ENCODE measurements around the gene IRGC. TPM values are rescaled to one million over a fixed set of nuclear protein-coding genes. Genes with fewer than 3 reads are reported as not detected.

IRGC gene
- polyA plus RNA-seq, 1 donor from 2014 or later, result 0.51 TPM

DNA sequence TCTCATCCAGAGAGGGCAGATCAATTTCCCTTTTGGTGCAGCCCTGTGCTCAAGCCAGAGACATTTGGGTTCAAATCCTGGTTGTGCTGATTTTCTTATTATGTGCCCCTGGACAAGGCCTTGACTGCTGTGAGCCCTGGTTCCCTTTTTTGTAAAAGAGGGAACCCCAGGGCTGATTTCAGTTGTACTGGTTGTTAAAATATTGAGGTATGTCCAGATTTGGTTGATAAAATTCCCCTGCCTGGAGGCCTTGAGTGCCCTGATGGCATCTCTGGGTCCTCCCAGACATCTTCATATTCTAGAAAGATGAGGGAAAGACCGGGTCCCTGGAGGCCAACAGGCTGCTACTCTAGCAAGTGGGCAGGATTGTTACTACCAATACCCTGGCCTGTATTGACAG is 31.6 kb upstream of the IRGC start:
- Histone ChIP-seq H3K27me3 (ENCODE audit: insufficient read depth, low read depth, low read length) (no peaks in the 10 kb centered on the region), H3K36me3 (ENCODE audit: insufficient read depth, low read length) (no peaks in the 10 kb centered on the region), H3K9me3 (ENCODE audit: low read length) (no peaks in the 10 kb centered on the region), H3K4me2 (ENCODE audit: low read length) (no peak overlapping the region), H3K9me2 (ENCODE audit: insufficient read depth, low read length) (no peaks in the 10 kb centered on the region), H3K4me3 (ENCODE audit: low read length) (no peak overlapping the region), H3K79me2 (replicated peaks; ENCODE audit: insufficient read depth, low read length) (no peaks in the 10 kb centered on the region), H4K20me1 (ENCODE audit: insufficient read depth) (no peaks in the 10 kb centered on the region), H2AFZ (ENCODE audit: low read depth, low read length) (no peak overlapping the region), H3F3A (ENCODE audit: insufficient read depth, low read length, poor library complexity, severe bottlenecking) (no peaks in the 10 kb centered on the region), H3K27ac (ENCODE audit: low read length) (no peak overlapping the region), H3K9ac (ENCODE audit: low read length) (no peak overlapping the region)
- no peak for TF ChIP-seq SMC3 (conservative IDR thresholded peaks at IDR 0.05; ENCODE audit: poor library complexity)
- TF ChIP-seq, protein P1, sequence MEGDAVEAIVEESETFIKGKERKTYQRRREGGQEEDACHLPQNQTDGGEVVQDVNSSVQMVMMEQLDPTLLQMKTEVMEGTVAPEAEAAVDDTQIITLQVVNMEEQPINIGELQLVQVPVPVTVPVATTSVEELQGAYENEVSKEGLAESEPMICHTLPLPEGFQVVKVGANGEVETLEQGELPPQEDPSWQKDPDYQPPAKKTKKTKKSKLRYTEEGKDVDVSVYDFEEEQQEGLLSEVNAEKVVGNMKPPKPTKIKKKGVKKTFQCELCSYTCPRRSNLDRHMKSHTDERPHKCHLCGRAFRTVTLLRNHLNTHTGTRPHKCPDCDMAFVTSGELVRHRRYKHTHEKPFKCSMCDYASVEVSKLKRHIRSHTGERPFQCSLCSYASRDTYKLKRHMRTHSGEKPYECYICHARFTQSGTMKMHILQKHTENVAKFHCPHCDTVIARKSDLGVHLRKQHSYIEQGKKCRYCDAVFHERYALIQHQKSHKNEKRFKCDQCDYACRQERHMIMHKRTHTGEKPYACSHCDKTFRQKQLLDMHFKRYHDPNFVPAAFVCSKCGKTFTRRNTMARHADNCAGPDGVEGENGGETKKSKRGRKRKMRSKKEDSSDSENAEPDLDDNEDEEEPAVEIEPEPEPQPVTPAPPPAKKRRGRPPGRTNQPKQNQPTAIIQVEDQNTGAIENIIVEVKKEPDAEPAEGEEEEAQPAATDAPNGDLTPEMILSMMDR (IDR thresholded peaks at IDR 0.05; ENCODE audit: poor library complexity, severe bottlenecking), result no peak
- TF ChIP-seq EP300 (conservative IDR thresholded peaks at IDR 0.05; ENCODE audit: poor library complexity, severe bottlenecking), result no peak
- TF ChIP-seq, protein P2, sequence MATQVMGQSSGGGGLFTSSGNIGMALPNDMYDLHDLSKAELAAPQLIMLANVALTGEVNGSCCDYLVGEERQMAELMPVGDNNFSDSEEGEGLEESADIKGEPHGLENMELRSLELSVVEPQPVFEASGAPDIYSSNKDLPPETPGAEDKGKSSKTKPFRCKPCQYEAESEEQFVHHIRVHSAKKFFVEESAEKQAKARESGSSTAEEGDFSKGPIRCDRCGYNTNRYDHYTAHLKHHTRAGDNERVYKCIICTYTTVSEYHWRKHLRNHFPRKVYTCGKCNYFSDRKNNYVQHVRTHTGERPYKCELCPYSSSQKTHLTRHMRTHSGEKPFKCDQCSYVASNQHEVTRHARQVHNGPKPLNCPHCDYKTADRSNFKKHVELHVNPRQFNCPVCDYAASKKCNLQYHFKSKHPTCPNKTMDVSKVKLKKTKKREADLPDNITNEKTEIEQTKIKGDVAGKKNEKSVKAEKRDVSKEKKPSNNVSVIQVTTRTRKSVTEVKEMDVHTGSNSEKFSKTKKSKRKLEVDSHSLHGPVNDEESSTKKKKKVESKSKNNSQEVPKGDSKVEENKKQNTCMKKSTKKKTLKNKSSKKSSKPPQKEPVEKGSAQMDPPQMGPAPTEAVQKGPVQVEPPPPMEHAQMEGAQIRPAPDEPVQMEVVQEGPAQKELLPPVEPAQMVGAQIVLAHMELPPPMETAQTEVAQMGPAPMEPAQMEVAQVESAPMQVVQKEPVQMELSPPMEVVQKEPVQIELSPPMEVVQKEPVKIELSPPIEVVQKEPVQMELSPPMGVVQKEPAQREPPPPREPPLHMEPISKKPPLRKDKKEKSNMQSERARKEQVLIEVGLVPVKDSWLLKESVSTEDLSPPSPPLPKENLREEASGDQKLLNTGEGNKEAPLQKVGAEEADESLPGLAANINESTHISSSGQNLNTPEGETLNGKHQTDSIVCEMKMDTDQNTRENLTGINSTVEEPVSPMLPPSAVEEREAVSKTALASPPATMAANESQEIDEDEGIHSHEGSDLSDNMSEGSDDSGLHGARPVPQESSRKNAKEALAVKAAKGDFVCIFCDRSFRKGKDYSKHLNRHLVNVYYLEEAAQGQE (IDR thresholded peaks at IDR 0.05; ENCODE audit: borderline replicate concordance), result no peak
- no peak for TF ChIP-seq POLR2AphosphoS5 (IDR thresholded peaks at IDR 0.05)
- TF ChIP-seq RAD21 (conservative IDR thresholded peaks at IDR 0.05), result no peak
- no peak for TF ChIP-seq EZH2 (IDR thresholded peaks at IDR 0.05; ENCODE audit: borderline replicate concordance, insufficient read depth, low read length, poor library complexity, severe bottlenecking)
- TF ChIP-seq TAF1 (IDR thresholded peaks at IDR 0.05; ENCODE audit: low read depth), result no peak
- no peak for TF ChIP-seq MXI1 (conservative IDR thresholded peaks at IDR 0.05; ENCODE audit: poor library complexity, severe bottlenecking)

DNA sequence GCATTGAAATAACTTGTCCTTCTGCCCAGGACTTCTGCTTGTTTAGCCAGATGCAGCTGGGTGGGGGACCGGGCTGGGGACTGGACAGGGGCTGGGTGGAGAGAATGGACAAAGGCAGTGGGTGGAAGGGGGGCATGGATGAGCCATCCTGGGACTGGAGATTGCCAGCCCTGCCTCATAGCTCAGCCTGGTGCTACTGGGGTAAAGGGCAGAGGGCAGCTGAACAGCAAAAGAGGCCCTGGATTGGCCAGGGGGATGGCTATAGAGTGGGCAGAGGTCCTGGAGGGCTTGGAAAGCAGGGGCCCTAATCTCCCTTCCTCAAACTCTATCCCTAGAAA is 28.2 kb upstream of the IRGC start:
- TF ChIP-seq RAD21 (conservative IDR thresholded peaks at IDR 0.05), result no peak
- TF ChIP-seq EZH2 (IDR thresholded peaks at IDR 0.05; ENCODE audit: borderline replicate concordance, insufficient read depth, low read length, poor library complexity, severe bottlenecking), result no peak
- TF ChIP-seq MXI1 (conservative IDR thresholded peaks at IDR 0.05; ENCODE audit: poor library complexity, severe bottlenecking), result no peak
- TF ChIP-seq, protein P1 (IDR thresholded peaks at IDR 0.05; ENCODE audit: poor library complexity, severe bottlenecking), result no peak
- TF ChIP-seq, protein P2 (IDR thresholded peaks at IDR 0.05; ENCODE audit: borderline replicate concordance), result no peak
- no peak for TF ChIP-seq TAF1 (IDR thresholded peaks at IDR 0.05; ENCODE audit: low read depth)
- no peak for TF ChIP-seq SMC3 (conservative IDR thresholded peaks at IDR 0.05; ENCODE audit: poor library complexity)
- TF ChIP-seq EP300 (conservative IDR thresholded peaks at IDR 0.05; ENCODE audit: poor library complexity, severe bottlenecking), result no peak
- TF ChIP-seq POLR2AphosphoS5 (IDR thresholded peaks at IDR 0.05), result no peak
- no peaks in the 10 kb centered on the region for H3K79me2 ChIP-seq (replicated peaks; ENCODE audit: insufficient read depth, low read length)
- no peaks in the 10 kb centered on the region for H3K27me3 ChIP-seq (ENCODE audit: insufficient read depth, low read depth, low read length)
- no peak overlapping the region for H3K4me3 ChIP-seq (ENCODE audit: low read length)
- no peak overlapping the region for H2AFZ ChIP-seq (ENCODE audit: low read depth, low read length)
- H4K20me1 ChIP-seq (ENCODE audit: insufficient read depth), result no peaks in the 10 kb centered on the region
- H3K4me2 ChIP-seq (ENCODE audit: low read length), result no peak overlapping the region
- no peaks in the 10 kb centered on the region for H3K9me2 ChIP-seq (ENCODE audit: insufficient read depth, low read length)
- H3K9me3 ChIP-seq (ENCODE audit: low read length), result peaks cover 9% of the 10 kb centered on the region
- no peak overlapping the region for H3K27ac ChIP-seq (ENCODE audit: low read length)
- no peak overlapping the region for H3K9ac ChIP-seq (ENCODE audit: low read length)
- no peaks in the 10 kb centered on the region for H3F3A ChIP-seq (ENCODE audit: insufficient read depth, low read length, poor library complexity, severe bottlenecking)
- H3K36me3 ChIP-seq (ENCODE audit: insufficient read depth, low read length), result no peaks in the 10 kb centered on the region
